GM18499 (cell line): Measurements from ENCODE around the gene PTTG2.

Source experiments
- ATAC-seq: cut with Tn5 transposase; IDR thresholded peaks from one replicate; pipeline ENCODE4 v1.9.1; 2021; ENCODE audit warnings: moderate number of reproducible peaks; ENCODE audit not compliant: insufficient read depth, unreplicated experiment

The PTTG2 gene

GRCh38 chr4:38004887-38005286 lies 44.7 kb downstream of the PTTG2 start:
- no peak for ATAC-seq

- no peak for ATAC-seq
These were observed 45.4 kb downstream of the PTTG2 start for GRCh38 chr4:38005637-38006036.

GRCh38 chr4:38007645-38008044 lies 47.4 kb downstream of the PTTG2 start:
- no peak for ATAC-seq

GRCh38 chr4:38008571-38009021 lies 48.4 kb downstream of the PTTG2 start:
- no peak for ATAC-seq

GRCh38 chr4:38009421-38009820 lies 49.2 kb downstream of the PTTG2 start:
- ATAC-seq, result no peak

GRCh38 chr4:38009949-38010348 lies 49.8 kb downstream of the PTTG2 start:
- no peak for ATAC-seq
